GM23248 (cell line): ENCODE measurements around the gene RNF186.

ENCODE experiments used
- EZH2 ChIP-seq: fragments of 200-600 bp; sonication (generic); IDR thresholded peaks from 2 replicates; pipeline ENCODE4 v1.6.1; 2018; ENCODE audit warnings: antibody characterized with exemption, mild to moderate bottlenecking; ENCODE audit not compliant: insufficient read depth, poor library complexity, severe bottlenecking
- EZH2phosphoT487 ChIP-seq: fragments of 200-600 bp; sonication (generic); IDR thresholded peaks from 2 replicates; pipeline ENCODE4 v1.6.1; 2018; ENCODE audit warnings: antibody characterized with exemption, moderate library complexity, mild to moderate bottlenecking, low read depth; ENCODE audit not compliant: insufficient read depth

DNA sequence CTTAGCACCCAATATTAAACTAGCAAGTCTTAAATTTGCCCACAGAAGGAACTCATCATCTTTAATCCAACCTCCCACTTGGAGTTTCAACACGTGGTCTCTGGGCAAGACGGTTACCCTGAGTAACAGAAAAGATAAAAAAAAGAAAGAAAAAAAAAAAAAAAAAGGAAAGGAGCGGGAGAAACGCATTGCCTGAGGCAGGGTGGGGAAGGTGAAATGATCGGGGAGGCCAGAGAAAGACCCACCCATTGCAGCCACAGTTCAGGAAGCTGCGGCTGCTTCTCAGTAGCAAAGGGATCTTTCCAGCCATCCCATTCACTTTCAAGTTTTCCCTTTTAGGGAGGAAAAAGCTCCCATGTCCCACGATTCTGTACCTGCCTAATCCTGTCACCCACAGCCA lies 35.1 kb upstream of the RNF186 start:
- no peak for TF ChIP-seq EZH2
- no peak for TF ChIP-seq EZH2phosphoT487
